ENCODE data around the gene PCNX2.

- TF ChIP-seq CTCF (IDR thresholded peaks at IDR 0.05) = no peak
- TF ChIP-seq POLR2A (IDR thresholded peaks at IDR 0.05) = no peak
Observed at GRCh38 chr1:233065685-233066084, 229.8 kb downstream of the PCNX2 start.

Data from lower leg skin (tissue), 3 donors.